Breast epithelium (tissue), 3 donors: ENCODE measurements around the gene SLC25A43.

ENCODE experiments used
- POLR2A ChIP-seq: fragments of 450-650 bp; IDR thresholded peaks from one replicate; pipeline ENCODE4 v1.6.1; 2016; ENCODE audit warnings: antibody characterized with exemption, mild to moderate bottlenecking, moderate library complexity
- TF ChIP-seq, protein P1 (sequence below), 3 donors: fragments of 450-650 bp; IDR thresholded peaks; one replicate each; pipeline ENCODE4 v1.5.1; 2016 to 2017; ENCODE audit warnings: antibody characterized with exemption in 3 of 3, mild to moderate bottlenecking in 3 of 3, moderate library complexity in 3 of 3

DNA sequence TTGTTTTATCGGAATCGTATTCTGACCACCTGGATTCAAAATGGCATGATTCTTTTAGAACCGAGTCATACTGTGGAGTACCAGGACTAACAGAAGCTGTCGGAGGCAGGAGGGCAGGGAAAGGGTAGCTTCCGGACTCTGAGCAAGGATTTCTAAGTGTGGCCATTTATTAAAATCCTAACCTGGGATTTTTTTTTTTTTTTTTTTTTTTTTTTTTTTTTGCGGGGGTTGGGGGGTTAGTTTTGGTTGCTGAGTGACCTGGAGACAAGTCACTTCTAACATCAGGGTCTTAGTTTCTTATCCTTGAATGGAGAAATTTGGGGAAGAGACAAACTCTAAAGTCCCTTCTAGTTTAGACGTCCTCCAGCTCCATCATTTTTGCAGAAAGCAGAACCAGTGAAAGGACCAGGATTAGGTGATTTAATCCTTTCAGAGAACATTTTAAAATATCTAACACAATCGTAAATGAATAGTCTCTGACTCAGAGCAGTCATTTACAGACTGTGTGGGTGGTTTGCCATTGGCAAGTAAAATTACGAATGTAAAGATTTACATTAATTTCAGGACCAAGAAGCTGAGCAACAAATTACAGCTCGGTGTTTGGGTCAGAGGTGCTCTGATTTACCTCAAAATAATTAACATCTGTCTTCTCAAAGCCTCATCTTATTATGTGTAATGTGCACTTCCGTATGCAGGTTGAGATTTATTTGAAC lies 76.4 kb downstream of the SLC25A43 start:
- no peak for TF ChIP-seq POLR2A
- TF ChIP-seq, protein P1, sequence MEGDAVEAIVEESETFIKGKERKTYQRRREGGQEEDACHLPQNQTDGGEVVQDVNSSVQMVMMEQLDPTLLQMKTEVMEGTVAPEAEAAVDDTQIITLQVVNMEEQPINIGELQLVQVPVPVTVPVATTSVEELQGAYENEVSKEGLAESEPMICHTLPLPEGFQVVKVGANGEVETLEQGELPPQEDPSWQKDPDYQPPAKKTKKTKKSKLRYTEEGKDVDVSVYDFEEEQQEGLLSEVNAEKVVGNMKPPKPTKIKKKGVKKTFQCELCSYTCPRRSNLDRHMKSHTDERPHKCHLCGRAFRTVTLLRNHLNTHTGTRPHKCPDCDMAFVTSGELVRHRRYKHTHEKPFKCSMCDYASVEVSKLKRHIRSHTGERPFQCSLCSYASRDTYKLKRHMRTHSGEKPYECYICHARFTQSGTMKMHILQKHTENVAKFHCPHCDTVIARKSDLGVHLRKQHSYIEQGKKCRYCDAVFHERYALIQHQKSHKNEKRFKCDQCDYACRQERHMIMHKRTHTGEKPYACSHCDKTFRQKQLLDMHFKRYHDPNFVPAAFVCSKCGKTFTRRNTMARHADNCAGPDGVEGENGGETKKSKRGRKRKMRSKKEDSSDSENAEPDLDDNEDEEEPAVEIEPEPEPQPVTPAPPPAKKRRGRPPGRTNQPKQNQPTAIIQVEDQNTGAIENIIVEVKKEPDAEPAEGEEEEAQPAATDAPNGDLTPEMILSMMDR (IDR thresholded peaks at IDR 0.05), result no peak
